ENCODE data around the gene LEKR1. TPM values are rescaled to one million over a fixed set of nuclear protein-coding genes. Genes with fewer than 3 reads are reported as not detected.
A peak's percentile ranks its signal among the peaks of the same experiment; 100 is the strongest.

The LEKR1 gene
- total and polyA plus RNA-seq, 11 donors, result 0.22 to 1.8 (median 0.89) TPM; not detected in 1

DNA sequence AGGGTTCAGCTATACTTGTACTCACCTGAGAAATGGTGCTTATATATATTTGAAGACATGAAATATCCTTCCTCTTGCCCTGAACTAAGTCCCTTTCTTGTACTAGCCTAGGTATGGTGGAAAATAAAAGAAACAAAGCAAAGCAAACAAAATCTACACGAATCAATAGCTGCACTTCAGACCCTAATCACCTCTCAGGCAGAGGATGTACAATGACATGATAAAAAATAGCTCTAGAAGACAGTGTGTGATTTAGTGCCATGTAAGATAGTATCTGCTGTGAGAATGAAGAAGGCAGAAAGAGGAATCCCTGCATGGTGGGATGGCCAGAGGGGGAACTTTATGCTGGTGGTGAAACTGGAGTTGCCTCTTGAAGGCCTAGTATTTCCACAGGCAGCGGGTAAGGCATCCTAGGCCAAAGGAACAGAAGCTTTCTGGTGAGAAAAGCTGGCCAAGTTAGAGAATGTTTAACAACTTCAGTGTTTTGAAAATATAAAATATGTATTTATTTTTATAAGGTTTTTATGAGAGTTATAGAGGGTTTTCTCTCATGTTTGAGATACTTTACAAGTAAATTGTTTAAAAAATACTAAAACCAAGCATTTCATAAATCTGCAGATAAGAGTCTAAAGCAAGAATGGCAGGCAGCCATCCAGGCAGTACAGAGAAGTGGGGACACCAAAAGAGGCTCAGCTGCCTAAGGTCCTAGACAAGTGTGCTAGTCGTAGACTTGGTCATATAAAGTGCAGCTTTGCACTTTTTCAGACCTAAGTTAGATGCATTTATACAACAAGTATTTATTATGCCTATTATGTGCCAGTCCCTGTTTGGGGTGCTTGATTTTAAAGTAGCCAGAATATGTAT, 14.9 kb downstream of the LEKR1 start:
- WGBS, 4 donors, result 77 to 82% (median 80%) methylated on average over 3 of the region's 3 CpGs
- intact Hi-C loops (cut with DNase I), result no loop called here
- no peak for DNase-seq
- no peaks in the 10 kb centered on the region for H3K27me3 ChIP-seq
- ATAC-seq, result no peak
- H3K4me3 ChIP-seq, result no peak overlapping the region
- no peaks in the 10 kb centered on the region for H3K9me3 ChIP-seq
- H3K27ac ChIP-seq, result no peak overlapping the region
- TF ChIP-seq POLR2A (IDR thresholded peaks at IDR 0.05), result no peak
- TF ChIP-seq, protein P1, sequence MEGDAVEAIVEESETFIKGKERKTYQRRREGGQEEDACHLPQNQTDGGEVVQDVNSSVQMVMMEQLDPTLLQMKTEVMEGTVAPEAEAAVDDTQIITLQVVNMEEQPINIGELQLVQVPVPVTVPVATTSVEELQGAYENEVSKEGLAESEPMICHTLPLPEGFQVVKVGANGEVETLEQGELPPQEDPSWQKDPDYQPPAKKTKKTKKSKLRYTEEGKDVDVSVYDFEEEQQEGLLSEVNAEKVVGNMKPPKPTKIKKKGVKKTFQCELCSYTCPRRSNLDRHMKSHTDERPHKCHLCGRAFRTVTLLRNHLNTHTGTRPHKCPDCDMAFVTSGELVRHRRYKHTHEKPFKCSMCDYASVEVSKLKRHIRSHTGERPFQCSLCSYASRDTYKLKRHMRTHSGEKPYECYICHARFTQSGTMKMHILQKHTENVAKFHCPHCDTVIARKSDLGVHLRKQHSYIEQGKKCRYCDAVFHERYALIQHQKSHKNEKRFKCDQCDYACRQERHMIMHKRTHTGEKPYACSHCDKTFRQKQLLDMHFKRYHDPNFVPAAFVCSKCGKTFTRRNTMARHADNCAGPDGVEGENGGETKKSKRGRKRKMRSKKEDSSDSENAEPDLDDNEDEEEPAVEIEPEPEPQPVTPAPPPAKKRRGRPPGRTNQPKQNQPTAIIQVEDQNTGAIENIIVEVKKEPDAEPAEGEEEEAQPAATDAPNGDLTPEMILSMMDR (IDR thresholded peaks at IDR 0.05), result no peak
- no peaks in the 10 kb centered on the region for H3K36me3 ChIP-seq
- peaks cover 0 to 7% (median 0%) of the 10 kb centered on the region in 12 donors for H3K4me1 ChIP-seq

DNA sequence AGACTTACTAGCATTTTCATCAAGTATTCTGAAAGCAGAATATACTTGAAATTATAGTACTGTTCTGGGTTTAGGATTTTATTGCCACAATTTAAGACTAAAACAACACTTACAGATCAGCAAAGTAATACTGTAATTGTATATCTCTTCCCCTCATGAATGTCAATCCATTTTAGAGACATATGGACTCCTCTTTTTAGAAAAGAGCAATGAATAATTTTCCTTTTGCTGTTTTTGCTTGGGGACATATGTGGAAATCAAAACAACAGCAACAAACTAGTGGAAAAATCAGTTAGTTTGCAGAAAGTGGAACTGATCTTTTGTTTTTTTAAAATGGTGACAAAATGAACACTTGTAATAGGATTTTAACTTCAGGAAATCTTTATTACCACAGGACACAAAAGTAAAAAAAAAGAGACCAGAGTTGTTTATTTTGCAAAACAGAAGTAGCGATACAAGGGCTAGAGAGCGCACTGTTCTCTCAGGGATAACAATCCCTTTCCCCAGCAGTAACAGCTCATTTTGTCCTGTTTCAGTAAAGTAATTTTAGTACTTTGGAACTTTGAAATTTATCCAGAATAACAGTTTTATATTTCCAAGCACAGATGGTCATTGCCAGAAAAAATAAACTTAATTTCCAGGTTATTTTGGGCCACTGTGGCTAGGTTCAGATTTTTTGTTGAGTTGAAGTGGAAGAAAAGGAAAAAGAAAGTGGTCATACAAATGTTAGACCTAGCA, 17.1 kb downstream of the LEKR1 start:
- DNase-seq, result no peak
- peak overlapping the region in 4 of 12 donors; percentile 2 to 30 (median 16) for H3K27ac ChIP-seq

DNA sequence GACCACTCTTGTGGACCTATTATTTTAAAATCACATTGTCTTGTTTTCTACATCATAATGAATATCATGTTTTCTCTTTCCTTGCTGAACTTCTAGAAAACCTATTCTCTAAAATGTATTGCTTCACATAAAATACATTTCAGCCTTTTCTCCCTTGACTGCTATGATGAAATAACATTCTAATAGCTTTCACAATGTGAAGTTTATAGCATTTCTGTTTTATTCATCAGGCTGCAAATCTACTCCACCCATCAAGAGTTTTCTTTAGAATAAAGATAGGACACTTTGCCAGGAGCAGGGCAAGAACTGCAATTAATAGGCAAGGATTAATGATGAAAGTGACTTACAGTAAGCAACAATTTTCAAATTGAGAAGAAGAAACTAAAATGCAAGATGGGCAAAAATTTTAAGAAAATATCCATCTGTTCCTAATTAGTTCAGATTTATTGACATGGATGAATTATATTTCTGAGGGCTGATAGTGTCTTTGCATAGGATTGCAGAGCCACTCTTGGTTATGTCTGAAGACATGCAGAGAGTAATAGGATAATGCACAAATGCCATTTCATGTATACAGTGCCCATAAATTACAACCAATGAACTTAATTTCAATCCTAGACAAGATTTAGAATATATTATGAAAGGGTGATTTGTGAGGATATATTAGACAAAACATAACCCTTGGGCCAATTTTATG, 21.7 kb downstream of the LEKR1 start:
- no peak for DNase-seq
- Histone ChIP-seq H3K27me3 (no peaks in the 10 kb centered on the region), H3K4me1 (peaks cover 0 to 2% (median 0%) of the 10 kb centered on the region in 12 donors), H3K4me3 (no peak overlapping the region), H3K27ac (no peak overlapping the region), H3K9me3 (no peaks in the 10 kb centered on the region), H3K36me3 (no peaks in the 10 kb centered on the region)
- intact Hi-C loops (cut with DNase I), result no loop called here
- ATAC-seq, result no peak
- TF ChIP-seq, protein P1 (IDR thresholded peaks at IDR 0.05), result no peak
- TF ChIP-seq POLR2A (IDR thresholded peaks at IDR 0.05), result no peak

More for the DNA sequence above, 17.1 kb downstream of the LEKR1 start:
- Histone ChIP-seq H3K4me3 (peak overlapping the region in 3 of 12 donors; percentile 4 to 30 (median 17)), H3K4me1 (peaks cover 0 to 7% (median 0%) of the 10 kb centered on the region in 12 donors), H3K27me3 (no peaks in the 10 kb centered on the region), H3K36me3 (no peaks in the 10 kb centered on the region), H3K9me3 (no peaks in the 10 kb centered on the region)
- intact Hi-C loops (cut with DNase I), result no loop called here
- WGBS, 4 donors, result 47 to 70% (median 58%) methylated on average over 2 of the region's 2 CpGs
- TF ChIP-seq, protein P1 (IDR thresholded peaks at IDR 0.05), result no peak
- no peak for TF ChIP-seq POLR2A (IDR thresholded peaks at IDR 0.05)
- ATAC-seq, result peak in 1 of 4 donors; percentile 47
